ENCODE measurements around the gene RPS28. TPM values are rescaled to one million over a fixed set of nuclear protein-coding genes. Genes with fewer than 3 reads are reported as not detected.

RPS28 gene
- total and polyA plus RNA-seq, 4 donors: 247 to 923 (median 352) TPM

GRCh38 chr19:8319807-8320520 is 1.3 kb upstream of the RPS28 start:
- no peak for DNase-seq (ENCODE audit: low read depth in 4 of 6, low spot score in 6 of 6)
- Histone ChIP-seq H3K9me3 (ENCODE audit: control insufficient read depth, insufficient read depth, low read length) (no peaks in the 10 kb centered on the region), H3K27ac (ENCODE audit: low read depth, low read length) (peak overlapping the region; percentile 93), H3K4me3 (ENCODE audit: low read depth, low read length) (peak overlapping the region; percentile 99), H3K4me1 (ENCODE audit: control insufficient read depth, insufficient read depth, low read length) (peaks cover 29% of the 10 kb centered on the region), H3K27me3 (ENCODE audit: control insufficient read depth, insufficient read depth, low read length) (no peaks in the 10 kb centered on the region), H3K36me3 (ENCODE audit: control insufficient read depth, insufficient read depth, low read length) (peaks cover 48% of the 10 kb centered on the region)
- 90% methylated on average over 7 of the region's 19 CpGs for WGBS (ENCODE audit: insufficient coverage)

- H3K4me1 ChIP-seq (ENCODE audit: control insufficient read depth, insufficient read depth, low read length): peaks cover 29% of the 10 kb centered on the region
- H3K27ac ChIP-seq (ENCODE audit: low read depth, low read length): peak overlapping the region; percentile 93
- peaks cover 44% of the 10 kb centered on the region for H3K36me3 ChIP-seq (ENCODE audit: control insufficient read depth, insufficient read depth, low read length)
- H3K4me3 ChIP-seq (ENCODE audit: low read depth, low read length): peak overlapping the region; percentile 99
- DNase-seq (ENCODE audit: low read depth in 4 of 6, low spot score in 6 of 6): no peak
- H3K9me3 ChIP-seq (ENCODE audit: control insufficient read depth, insufficient read depth, low read length): no peaks in the 10 kb centered on the region
- 10% methylated on average over 16 of the region's 16 CpGs for WGBS (ENCODE audit: insufficient coverage)
- H3K27me3 ChIP-seq (ENCODE audit: control insufficient read depth, insufficient read depth, low read length): no peaks in the 10 kb centered on the region
These were observed 681 bp upstream of the RPS28 start for GRCh38 chr19:8320564-8321066.

GRCh38 chr19:8321986-8322637 is 816 bp downstream of the RPS28 start:
- no peak for DNase-seq (ENCODE audit: low read depth in 4 of 6, low spot score in 6 of 6)
- 16% methylated on average over 20 of the region's 30 CpGs for WGBS (ENCODE audit: insufficient coverage)
- H3K4me1 ChIP-seq (ENCODE audit: control insufficient read depth, insufficient read depth, low read length): peaks cover 29% of the 10 kb centered on the region
- peak overlapping the region; percentile 99 for H3K4me3 ChIP-seq (ENCODE audit: low read depth, low read length)
- H3K27ac ChIP-seq (ENCODE audit: low read depth, low read length): no peak overlapping the region
- no peaks in the 10 kb centered on the region for H3K27me3 ChIP-seq (ENCODE audit: control insufficient read depth, insufficient read depth, low read length)
- peaks cover 32% of the 10 kb centered on the region for H3K36me3 ChIP-seq (ENCODE audit: control insufficient read depth, insufficient read depth, low read length)
- no peaks in the 10 kb centered on the region for H3K9me3 ChIP-seq (ENCODE audit: control insufficient read depth, insufficient read depth, low read length)

GRCh38 chr19:8322638-8322997 is 1.3 kb downstream of the RPS28 start:
- Histone ChIP-seq H3K27ac (ENCODE audit: low read depth, low read length) (no peak overlapping the region), H3K4me3 (ENCODE audit: low read depth, low read length) (peak overlapping the region; percentile 99)

GRCh38 chr19:8323781-8324185 is 2.5 kb downstream of the RPS28 start:
- no CpG with 5 or more reads among the region's 1 CpG for WGBS (ENCODE audit: insufficient coverage)
- no peak overlapping the region for H3K27ac ChIP-seq (ENCODE audit: low read depth, low read length)

More at GRCh38 chr19:8322638-8322997, 1.3 kb downstream of the RPS28 start:
- Histone ChIP-seq H3K4me1 (ENCODE audit: control insufficient read depth, insufficient read depth, low read length) (peaks cover 29% of the 10 kb centered on the region), H3K36me3 (ENCODE audit: control insufficient read depth, insufficient read depth, low read length) (peaks cover 32% of the 10 kb centered on the region), H3K27me3 (ENCODE audit: control insufficient read depth, insufficient read depth, low read length) (no peaks in the 10 kb centered on the region), H3K9me3 (ENCODE audit: control insufficient read depth, insufficient read depth, low read length) (no peaks in the 10 kb centered on the region)
- DNase-seq (ENCODE audit: low read depth in 4 of 6, low spot score in 6 of 6): no peak
- WGBS (ENCODE audit: insufficient coverage): 93% methylated on average over 2 of the region's 7 CpGs

GRCh38 chr19:8324186-8325050 is 3.1 kb downstream of the RPS28 start:
- DNase-seq (ENCODE audit: low read depth in 4 of 6, low spot score in 6 of 6): no peak
- Histone ChIP-seq H3K27me3 (ENCODE audit: control insufficient read depth, insufficient read depth, low read length) (no peaks in the 10 kb centered on the region), H3K36me3 (ENCODE audit: control insufficient read depth, insufficient read depth, low read length) (peaks cover 30% of the 10 kb centered on the region), H3K4me3 (ENCODE audit: low read depth, low read length) (no peak overlapping the region), H3K4me1 (ENCODE audit: control insufficient read depth, insufficient read depth, low read length) (peaks cover 29% of the 10 kb centered on the region), H3K9me3 (ENCODE audit: control insufficient read depth, insufficient read depth, low read length) (no peaks in the 10 kb centered on the region), H3K27ac (ENCODE audit: low read depth, low read length) (no peak overlapping the region)
- WGBS (ENCODE audit: insufficient coverage): 73% methylated on average over 14 of the region's 17 CpGs

More at GRCh38 chr19:8323781-8324185, 2.5 kb downstream of the RPS28 start:
- Histone ChIP-seq H3K36me3 (ENCODE audit: control insufficient read depth, insufficient read depth, low read length) (peaks cover 30% of the 10 kb centered on the region), H3K4me3 (ENCODE audit: low read depth, low read length) (no peak overlapping the region), H3K9me3 (ENCODE audit: control insufficient read depth, insufficient read depth, low read length) (no peaks in the 10 kb centered on the region), H3K4me1 (ENCODE audit: control insufficient read depth, insufficient read depth, low read length) (peaks cover 29% of the 10 kb centered on the region), H3K27me3 (ENCODE audit: control insufficient read depth, insufficient read depth, low read length) (no peaks in the 10 kb centered on the region)
- DNase-seq (ENCODE audit: low read depth in 4 of 6, low spot score in 6 of 6): no peak

- Histone ChIP-seq H3K27ac (ENCODE audit: low read depth, low read length) (no peak overlapping the region), H3K36me3 (ENCODE audit: control insufficient read depth, insufficient read depth, low read length) (peaks cover 30% of the 10 kb centered on the region), H3K27me3 (ENCODE audit: control insufficient read depth, insufficient read depth, low read length) (no peaks in the 10 kb centered on the region), H3K4me1 (ENCODE audit: control insufficient read depth, insufficient read depth, low read length) (peaks cover 21% of the 10 kb centered on the region), H3K4me3 (ENCODE audit: low read depth, low read length) (no peak overlapping the region), H3K9me3 (ENCODE audit: control insufficient read depth, insufficient read depth, low read length) (no peaks in the 10 kb centered on the region)
- 100% methylated on average over 2 of the region's 3 CpGs for WGBS (ENCODE audit: insufficient coverage)
- DNase-seq (ENCODE audit: low read depth in 4 of 6, low spot score in 6 of 6): no peak
These were observed 4.2 kb downstream of the RPS28 start for GRCh38 chr19:8325454-8325853.

GRCh38 chr19:8329996-8330395 is 8.7 kb downstream of the RPS28 start:
- Histone ChIP-seq H3K27ac (ENCODE audit: low read depth, low read length) (no peak overlapping the region), H3K27me3 (ENCODE audit: control insufficient read depth, insufficient read depth, low read length) (peaks cover 23% of the 10 kb centered on the region), H3K9me3 (ENCODE audit: control insufficient read depth, insufficient read depth, low read length) (no peaks in the 10 kb centered on the region), H3K4me1 (ENCODE audit: control insufficient read depth, insufficient read depth, low read length) (peaks cover 16% of the 10 kb centered on the region), H3K4me3 (ENCODE audit: low read depth, low read length) (no peak overlapping the region), H3K36me3 (ENCODE audit: control insufficient read depth, insufficient read depth, low read length) (peaks cover 4% of the 10 kb centered on the region)
- 76% methylated on average over 3 of the region's 3 CpGs for WGBS (ENCODE audit: insufficient coverage)
- DNase-seq (ENCODE audit: low read depth in 4 of 6, low spot score in 6 of 6): no peak

GRCh38 chr19:8331263-8331845 is 10.1 kb downstream of the RPS28 start:
- Histone ChIP-seq H3K4me3 (ENCODE audit: low read depth, low read length) (no peak overlapping the region), H3K9me3 (ENCODE audit: control insufficient read depth, insufficient read depth, low read length) (no peaks in the 10 kb centered on the region), H3K36me3 (ENCODE audit: control insufficient read depth, insufficient read depth, low read length) (peaks cover 2% of the 10 kb centered on the region), H3K27me3 (ENCODE audit: control insufficient read depth, insufficient read depth, low read length) (peaks cover 30% of the 10 kb centered on the region), H3K4me1 (ENCODE audit: control insufficient read depth, insufficient read depth, low read length) (peaks cover 21% of the 10 kb centered on the region), H3K27ac (ENCODE audit: low read depth, low read length) (no peak overlapping the region)
- no peak for DNase-seq (ENCODE audit: low read depth in 4 of 6, low spot score in 6 of 6)
- WGBS (ENCODE audit: insufficient coverage): 40% methylated on average over 2 of the region's 8 CpGs
